Endodermal cell (in vitro differentiated cells): Measurements from ENCODE around the gene POLR2H. TPM values are rescaled to one million over a fixed set of nuclear protein-coding genes. Genes with fewer than 3 reads are reported as not detected.

Source experiments
- DNase-seq: peaks from one replicate; pipeline ENCODE4 v3.0.0-alpha.2; 2017
- H3K27ac ChIP-seq: 2 replicates; pipeline ENCODE4 v1.5.1; 2013; ENCODE audit warnings: mild to moderate bottlenecking, low read depth, low read length, moderate library complexity
- H3K27me3 ChIP-seq: 2 replicates; pipeline ENCODE4 v1.6.1; 2013; ENCODE audit warnings: mild to moderate bottlenecking, low read length, moderate library complexity; ENCODE audit not compliant: insufficient read depth, control insufficient read depth, poor library complexity, severe bottlenecking
- H3K36me3 ChIP-seq: 2 replicates; pipeline ENCODE4 v1.7.0; 2013; ENCODE audit warnings: mild to moderate bottlenecking, low read length, moderate library complexity; ENCODE audit not compliant: control insufficient read depth, insufficient read depth
- H3K4me1 ChIP-seq: one replicate; pipeline ENCODE4 v1.7.0; 2013; ENCODE audit warnings: low read length; ENCODE audit not compliant: control insufficient read depth, insufficient read depth
- H3K4me3 ChIP-seq: 2 replicates; pipeline ENCODE4 v1.5.1; 2013; ENCODE audit warnings: mild to moderate bottlenecking, low read length, moderate library complexity
- H3K9ac ChIP-seq: 2 replicates; pipeline ENCODE4 v1.6.1; 2013; ENCODE audit warnings: mild to moderate bottlenecking, low read length, moderate library complexity; ENCODE audit not compliant: poor library complexity, severe bottlenecking; ENCODE audit errors: extremely low read depth
- H3K9me3 ChIP-seq: 2 replicates; pipeline ENCODE4 v1.6.1; 2013; ENCODE audit warnings: mild to moderate bottlenecking, low read length, moderate library complexity; ENCODE audit not compliant: control insufficient read depth
- H3K27ac Mint-ChIP-seq: 2 replicates; pipeline ENCODE4 v1.8.0; 2020; ENCODE audit warnings: mixed read lengths
- H3K27me3 Mint-ChIP-seq: 2 replicates; pipeline ENCODE4 v1.8.0; 2021; ENCODE audit warnings: mild to moderate bottlenecking, mixed read lengths; ENCODE audit not compliant: insufficient read depth
- H3K36me3 Mint-ChIP-seq: 2 replicates; pipeline ENCODE4 v1.8.0; 2020; ENCODE audit warnings: low read depth, mixed read lengths
- H3K4me1 Mint-ChIP-seq: 2 replicates; pipeline ENCODE4 v1.8.0; 2020; ENCODE audit warnings: mixed read lengths
- H3K4me3 Mint-ChIP-seq: 2 replicates; pipeline ENCODE4 v1.8.0; 2020; ENCODE audit warnings: mild to moderate bottlenecking, moderate library complexity, mixed read lengths
- H3K9me3 Mint-ChIP-seq: 2 replicates; pipeline ENCODE4 v1.8.0; 2020; ENCODE audit warnings: mild to moderate bottlenecking, mixed read lengths
- CTCF ChIP-seq: fragments of 200-600 bp; sonication (generic); conservative IDR thresholded peaks from 2 replicates; pipeline ENCODE4 v1.5.0; 2021; ENCODE audit warnings: antibody characterized with exemption, mild to moderate bottlenecking
- WGBS, 2 experiments: methylation state at CpG; one replicate each; pipeline versions ENCODE4 v1.1.5 to v1.1.7; 2013; ENCODE audit warnings: missing lambda C conversion rate in 2 of 2, mixed read lengths in 1 of 2; ENCODE audit not compliant: insufficient coverage in 1 of 2, insufficient read length in 1 of 2; 5-methylcytosine and 5-hydroxymethylcytosine counted together
- total RNA-seq, 2 donors: library from RNA; stranded (reverse); fragmentation: NEBNext Ultra II Directional in 1 of 2; extraction: Animal tissue kit (Norgen Biotek cat#: 25700) in 1 of 2; gene quantifications; 2 replicates in 1 of 2; 3 replicates in 1 of 2; pipeline ENCODE4 v1.2.1, GENCODE V29; 2021

Gene POLR2H
- total RNA-seq, 2 donors from 2014 or later, result 95.9 to 117 TPM

- peaks cover 38% of the 10 kb centered on the region for H3K36me3 ChIP-seq
- H3K9me3 ChIP-seq, result no peaks in the 10 kb centered on the region
- H3K4me3 ChIP-seq, result peak overlapping the region; percentile 97
- WGBS, 2 experiments, result 4 to 8% methylated on average over 9 to 24 of the region's 24 CpGs
- no peaks in the 10 kb centered on the region for H3K27me3 ChIP-seq
- DNase-seq, result peak; percentile 75
- H3K27me3 Mint-ChIP-seq, result peaks cover 2% of the 10 kb centered on the region
- no peak overlapping the region for H3K27ac ChIP-seq
- H3K4me1 ChIP-seq, result no peaks in the 10 kb centered on the region
- H3K36me3 Mint-ChIP-seq, result peaks cover 31% of the 10 kb centered on the region
- H3K27ac Mint-ChIP-seq, result peak overlapping the region; percentile 68
- peaks cover 27% of the 10 kb centered on the region for H3K4me1 Mint-ChIP-seq
- peak overlapping the region; percentile 33 for H3K9ac ChIP-seq
- TF ChIP-seq CTCF, result no peak
- H3K9me3 Mint-ChIP-seq, result no peaks in the 10 kb centered on the region
- H3K4me3 Mint-ChIP-seq, result peak overlapping the region; percentile 86
Measured at GRCh38 chr3:184360929-184361531, 480 bp upstream of the POLR2H start.

- no peaks in the 10 kb centered on the region for H3K27me3 ChIP-seq
- H3K9me3 ChIP-seq, result no peaks in the 10 kb centered on the region
- Mint-ChIP-seq H3K9me3 (no peaks in the 10 kb centered on the region), H3K36me3 (peaks cover 35% of the 10 kb centered on the region), H3K27me3 (peaks cover 2% of the 10 kb centered on the region), H3K4me1 (peaks cover 27% of the 10 kb centered on the region), H3K27ac (peak overlapping the region; percentile 92), H3K4me3 (peak overlapping the region; percentile 86)
- H3K36me3 ChIP-seq, result peaks cover 41% of the 10 kb centered on the region
- peak; percentile 88 for DNase-seq
- no peak for TF ChIP-seq CTCF
- 0% methylated on average over 9 to 38 of the region's 38 CpGs for WGBS, 2 experiments
- peak overlapping the region; percentile 100 for H3K27ac ChIP-seq
- peak overlapping the region; percentile 99 for H3K9ac ChIP-seq
- no peaks in the 10 kb centered on the region for H3K4me1 ChIP-seq
- H3K4me3 ChIP-seq, result peak overlapping the region; percentile 97
Measured at GRCh38 chr3:184361932-184362667, 590 bp downstream of the POLR2H start.

GRCh38 chr3:184362668-184363546 is 1.4 kb downstream of the POLR2H start:
- peak overlapping the region; percentile 97 for H3K4me3 ChIP-seq
- no peaks in the 10 kb centered on the region for H3K27me3 ChIP-seq
- H3K4me3 Mint-ChIP-seq, result peak overlapping the region; percentile 86
- DNase-seq, result peak; percentile 98
- H3K27me3 Mint-ChIP-seq, result peaks cover 2% of the 10 kb centered on the region
- peak overlapping the region; percentile 100 for H3K27ac ChIP-seq
- peaks cover 42% of the 10 kb centered on the region for H3K36me3 ChIP-seq
- H3K9me3 Mint-ChIP-seq, result no peaks in the 10 kb centered on the region
- H3K27ac Mint-ChIP-seq, result peak overlapping the region; percentile 96
- peaks cover 41% of the 10 kb centered on the region for H3K36me3 Mint-ChIP-seq
- H3K4me1 Mint-ChIP-seq, result peaks cover 27% of the 10 kb centered on the region
- 0% methylated on average over 29 to 68 of the region's 68 CpGs for WGBS, 2 experiments
- no peaks in the 10 kb centered on the region for H3K9me3 ChIP-seq
- peak; percentile 68 for TF ChIP-seq CTCF
- peak overlapping the region; percentile 99 for H3K9ac ChIP-seq
- H3K4me1 ChIP-seq, result no peaks in the 10 kb centered on the region
